ENCODE results near the gene WDR31.
A peak's percentile ranks its signal among the peaks of the same experiment; 100 is the strongest.

DNA sequence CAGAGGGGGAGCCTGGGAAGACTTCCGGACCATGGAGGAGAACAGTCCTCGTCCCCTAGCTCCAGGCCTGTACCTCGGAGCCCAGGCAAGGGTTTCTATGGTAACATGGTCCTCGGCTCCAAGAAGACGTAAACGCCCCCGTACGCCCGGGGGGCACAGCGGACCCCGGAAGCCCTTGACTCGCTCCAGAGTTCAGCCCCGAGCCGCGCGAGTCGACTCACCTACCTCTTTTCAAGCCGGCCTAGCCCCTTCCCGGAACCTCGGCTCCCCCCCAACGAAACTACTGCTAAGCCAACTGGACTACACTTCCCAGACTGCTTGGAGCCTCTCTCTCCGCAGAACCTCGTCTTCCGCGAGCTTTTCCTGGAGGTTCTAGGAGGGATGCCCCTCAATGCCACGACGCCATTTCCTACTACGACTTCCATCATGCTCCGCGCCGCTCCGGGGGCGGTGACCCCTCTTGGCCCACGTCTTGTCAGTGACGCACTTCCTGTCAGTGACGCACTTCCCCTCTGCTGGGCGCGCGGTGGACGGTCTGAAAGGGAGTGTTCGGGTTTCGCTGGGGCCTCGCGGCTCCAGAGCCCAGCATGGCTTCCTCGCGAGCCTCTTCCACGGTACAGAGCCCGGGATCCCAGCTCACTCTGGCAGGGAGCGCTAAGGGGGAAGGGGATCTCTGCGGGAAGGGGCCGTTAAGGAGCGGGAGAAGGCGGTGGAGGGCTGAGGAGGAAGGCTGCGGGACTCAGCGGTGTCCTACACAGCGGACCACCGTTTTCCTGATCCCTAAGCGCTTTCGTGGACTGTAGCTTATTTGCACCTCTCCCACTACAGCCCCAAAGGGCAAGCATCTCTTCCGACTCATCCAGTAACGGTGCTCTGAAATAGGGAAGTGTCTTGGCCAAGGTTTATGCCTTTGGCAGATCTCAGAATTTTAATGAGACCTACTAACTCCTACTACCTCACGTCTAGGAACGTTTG, 64.6 kb downstream of the WDR31 start, which contains the start of the genes CDC26 and PRPF4:
- peak; percentile 77 to 96 for TF ChIP-seq POLR2A (IDR thresholded peaks at IDR 0.05)
- TF ChIP-seq, protein P1, sequence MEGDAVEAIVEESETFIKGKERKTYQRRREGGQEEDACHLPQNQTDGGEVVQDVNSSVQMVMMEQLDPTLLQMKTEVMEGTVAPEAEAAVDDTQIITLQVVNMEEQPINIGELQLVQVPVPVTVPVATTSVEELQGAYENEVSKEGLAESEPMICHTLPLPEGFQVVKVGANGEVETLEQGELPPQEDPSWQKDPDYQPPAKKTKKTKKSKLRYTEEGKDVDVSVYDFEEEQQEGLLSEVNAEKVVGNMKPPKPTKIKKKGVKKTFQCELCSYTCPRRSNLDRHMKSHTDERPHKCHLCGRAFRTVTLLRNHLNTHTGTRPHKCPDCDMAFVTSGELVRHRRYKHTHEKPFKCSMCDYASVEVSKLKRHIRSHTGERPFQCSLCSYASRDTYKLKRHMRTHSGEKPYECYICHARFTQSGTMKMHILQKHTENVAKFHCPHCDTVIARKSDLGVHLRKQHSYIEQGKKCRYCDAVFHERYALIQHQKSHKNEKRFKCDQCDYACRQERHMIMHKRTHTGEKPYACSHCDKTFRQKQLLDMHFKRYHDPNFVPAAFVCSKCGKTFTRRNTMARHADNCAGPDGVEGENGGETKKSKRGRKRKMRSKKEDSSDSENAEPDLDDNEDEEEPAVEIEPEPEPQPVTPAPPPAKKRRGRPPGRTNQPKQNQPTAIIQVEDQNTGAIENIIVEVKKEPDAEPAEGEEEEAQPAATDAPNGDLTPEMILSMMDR (IDR thresholded peaks at IDR 0.05) = peak in 3 of 4 experiments; percentile 8 to 35 (median 23)
